Adrenal gland (tissue), 5 donors: Measurements from ENCODE around the gene WDFY4.

Experiments used
- POLR2A ChIP-seq, 2 donors: fragments of 450-650 bp; IDR thresholded peaks; one replicate each; pipeline ENCODE4 v1.6.1; 2017; ENCODE audit warnings: antibody characterized with exemption in 2 of 2, mild to moderate bottlenecking in 2 of 2, moderate library complexity in 1 of 2
- TF ChIP-seq, protein P1 (sequence below), 6 experiments: fragments of 450-650 bp in 4 of 6; fragments of 200-600 bp in 2 of 6; sonication (generic) in 1 of 6; IDR thresholded peaks; 1 replicate in 5 of 6; 2 replicates in 1 of 6; pipeline versions ENCODE4 v1.5.1 to v1.8.0; 2016 to 2021; ENCODE audit warnings: antibody characterized with exemption in 6 of 6, mild to moderate bottlenecking in 2 of 6, moderate library complexity in 1 of 6
- donor health status: DM: no; HTN: no; CAD: no.

DNA sequence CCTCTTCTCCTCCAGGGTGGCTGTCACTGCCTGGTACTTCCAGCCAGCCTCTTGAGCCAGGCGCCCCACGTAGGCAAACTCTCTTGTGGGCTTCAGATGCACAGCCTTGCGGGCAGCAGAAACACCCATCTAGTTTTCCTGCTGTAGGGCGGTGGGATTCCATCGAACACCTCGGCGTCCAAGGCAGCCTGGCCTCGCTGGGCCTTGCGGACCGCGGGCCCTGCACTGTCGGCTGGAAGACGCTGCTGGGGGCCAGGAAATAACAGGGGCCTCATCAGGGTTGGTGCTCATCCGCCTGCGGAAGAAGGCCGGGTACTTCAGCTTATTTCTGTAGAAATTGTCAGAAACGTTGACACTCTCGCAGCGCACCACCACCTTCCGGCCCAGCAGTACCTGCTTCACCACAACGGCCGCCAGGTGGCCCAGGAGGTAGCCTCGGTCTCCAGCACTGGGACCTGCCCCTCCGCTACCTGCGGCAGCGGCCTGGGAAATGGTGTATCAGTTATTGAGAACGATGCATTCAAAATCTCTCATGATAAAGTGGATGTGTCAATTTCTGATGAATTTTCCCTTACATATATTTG lies 61.1 kb downstream of the WDFY4 start:
- no peak for TF ChIP-seq POLR2A (IDR thresholded peaks at IDR 0.05)
- TF ChIP-seq, protein P1, sequence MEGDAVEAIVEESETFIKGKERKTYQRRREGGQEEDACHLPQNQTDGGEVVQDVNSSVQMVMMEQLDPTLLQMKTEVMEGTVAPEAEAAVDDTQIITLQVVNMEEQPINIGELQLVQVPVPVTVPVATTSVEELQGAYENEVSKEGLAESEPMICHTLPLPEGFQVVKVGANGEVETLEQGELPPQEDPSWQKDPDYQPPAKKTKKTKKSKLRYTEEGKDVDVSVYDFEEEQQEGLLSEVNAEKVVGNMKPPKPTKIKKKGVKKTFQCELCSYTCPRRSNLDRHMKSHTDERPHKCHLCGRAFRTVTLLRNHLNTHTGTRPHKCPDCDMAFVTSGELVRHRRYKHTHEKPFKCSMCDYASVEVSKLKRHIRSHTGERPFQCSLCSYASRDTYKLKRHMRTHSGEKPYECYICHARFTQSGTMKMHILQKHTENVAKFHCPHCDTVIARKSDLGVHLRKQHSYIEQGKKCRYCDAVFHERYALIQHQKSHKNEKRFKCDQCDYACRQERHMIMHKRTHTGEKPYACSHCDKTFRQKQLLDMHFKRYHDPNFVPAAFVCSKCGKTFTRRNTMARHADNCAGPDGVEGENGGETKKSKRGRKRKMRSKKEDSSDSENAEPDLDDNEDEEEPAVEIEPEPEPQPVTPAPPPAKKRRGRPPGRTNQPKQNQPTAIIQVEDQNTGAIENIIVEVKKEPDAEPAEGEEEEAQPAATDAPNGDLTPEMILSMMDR (IDR thresholded peaks at IDR 0.05), result no peak
